HL-60 (cell line): ENCODE measurements around the gene PCDHA7.
"Not testable (repeated sequence)": the region's sequence is repeated elsewhere in the genome, so short reads cannot be mapped to it uniquely, and the experiment has no call there.

Experiments
- DNase-seq, 2 experiments: peaks; one replicate each; pipeline ENCODE4 v3.0.0-alpha.2; 2010 to 2020; ENCODE audit warnings: low read depth in 1 of 2, low spot score in 1 of 2
- H3K27ac ChIP-seq: fragments of 250-450 bp; sonication (Bioruptor Pico); replicated peaks from 2 replicates; pipeline ENCODE4 v1.5.1; 2020; ENCODE audit warnings: mild to moderate bottlenecking, moderate library complexity
- H3K27me3 ChIP-seq: fragments of 250-450 bp; sonication (Bioruptor Pico); 2 replicates; pipeline ENCODE4 v1.5.1; 2021; ENCODE audit warnings: mild to moderate bottlenecking, moderate library complexity; ENCODE audit not compliant: insufficient read depth, poor library complexity, severe bottlenecking
- H3K4me3 ChIP-seq: replicated peaks from 2 replicates; pipeline ENCODE4 v1.5.1; 2011; ENCODE audit warnings: mild to moderate bottlenecking, control low read depth, low read length; ENCODE audit not compliant: insufficient read depth
- GABPA ChIP-seq: IDR thresholded peaks from 2 replicates; pipeline ENCODE4 v1.6.1; 2012; ENCODE audit warnings: low read depth
- POLR2AphosphoS5 ChIP-seq: IDR thresholded peaks from 2 replicates; pipeline ENCODE4 v1.6.1; 2012; ENCODE audit warnings: low read depth
- SPI1 ChIP-seq: IDR thresholded peaks from 2 replicates; pipeline ENCODE4 v1.6.1; 2012; ENCODE audit warnings: low read depth, mild to moderate bottlenecking, borderline replicate concordance
- TF ChIP-seq, protein P1 (sequence below): IDR thresholded peaks from one replicate; pipeline ENCODE4 v1.5.1; 2011; ENCODE audit warnings: low read length, control low read depth, inconsistent platforms; ENCODE audit not compliant: insufficient read depth
- TF ChIP-seq, protein P2 (sequence below): IDR thresholded peaks from 2 replicates; pipeline ENCODE4 v1.6.1; 2012; ENCODE audit warnings: low read depth; ENCODE audit not compliant: insufficient replicate concordance

The PCDHA7 gene

DNA sequence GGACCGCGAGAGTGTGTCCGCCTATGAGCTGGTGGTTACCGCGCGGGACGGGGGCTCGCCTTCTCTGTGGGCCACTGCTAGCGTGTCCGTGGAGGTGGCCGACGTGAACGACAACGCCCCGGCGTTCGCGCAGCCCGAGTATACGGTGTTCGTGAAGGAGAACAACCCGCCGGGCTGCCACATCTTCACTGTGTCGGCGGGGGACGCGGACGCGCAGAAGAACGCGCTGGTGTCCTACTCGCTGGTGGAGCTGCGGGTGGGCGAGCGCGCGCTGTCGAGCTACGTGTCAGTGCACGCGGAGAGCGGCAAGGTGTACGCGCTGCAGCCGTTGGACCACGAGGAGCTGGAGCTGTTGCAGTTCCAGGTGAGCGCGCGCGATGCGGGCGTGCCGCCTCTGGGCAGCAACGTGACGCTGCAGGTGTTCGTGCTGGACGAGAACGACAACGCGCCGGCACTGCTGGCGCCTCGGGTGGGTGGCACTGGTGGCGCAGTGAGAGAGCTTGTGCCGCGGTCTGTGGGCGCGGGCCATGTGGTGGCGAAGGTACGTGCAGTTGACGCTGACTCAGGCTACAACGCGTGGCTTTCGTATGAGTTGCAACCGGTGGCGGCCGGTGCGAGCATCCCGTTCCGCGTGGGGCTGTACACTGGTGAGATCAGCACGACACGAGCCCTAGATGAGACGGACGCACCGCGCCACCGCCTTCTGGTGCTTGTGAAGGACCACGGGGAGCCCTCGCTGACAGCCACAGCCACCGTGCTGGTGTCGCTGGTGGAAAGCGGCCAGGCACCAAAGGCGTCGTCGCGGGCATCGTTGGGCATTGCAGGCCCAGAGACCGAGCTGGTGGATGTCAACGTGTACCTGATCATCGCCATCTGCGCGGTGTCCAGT, 1.8 kb downstream of the PCDHA7 start:
- Histone ChIP-seq H3K4me3 (no peak overlapping the region), H3K27me3 (no peaks in the 10 kb centered on the region), H3K27ac (no peak overlapping the region)
- TF ChIP-seq GABPA (no peak), SPI1 (no peak), POLR2AphosphoS5 (no peak)
- TF ChIP-seq, protein P1, sequence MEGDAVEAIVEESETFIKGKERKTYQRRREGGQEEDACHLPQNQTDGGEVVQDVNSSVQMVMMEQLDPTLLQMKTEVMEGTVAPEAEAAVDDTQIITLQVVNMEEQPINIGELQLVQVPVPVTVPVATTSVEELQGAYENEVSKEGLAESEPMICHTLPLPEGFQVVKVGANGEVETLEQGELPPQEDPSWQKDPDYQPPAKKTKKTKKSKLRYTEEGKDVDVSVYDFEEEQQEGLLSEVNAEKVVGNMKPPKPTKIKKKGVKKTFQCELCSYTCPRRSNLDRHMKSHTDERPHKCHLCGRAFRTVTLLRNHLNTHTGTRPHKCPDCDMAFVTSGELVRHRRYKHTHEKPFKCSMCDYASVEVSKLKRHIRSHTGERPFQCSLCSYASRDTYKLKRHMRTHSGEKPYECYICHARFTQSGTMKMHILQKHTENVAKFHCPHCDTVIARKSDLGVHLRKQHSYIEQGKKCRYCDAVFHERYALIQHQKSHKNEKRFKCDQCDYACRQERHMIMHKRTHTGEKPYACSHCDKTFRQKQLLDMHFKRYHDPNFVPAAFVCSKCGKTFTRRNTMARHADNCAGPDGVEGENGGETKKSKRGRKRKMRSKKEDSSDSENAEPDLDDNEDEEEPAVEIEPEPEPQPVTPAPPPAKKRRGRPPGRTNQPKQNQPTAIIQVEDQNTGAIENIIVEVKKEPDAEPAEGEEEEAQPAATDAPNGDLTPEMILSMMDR: no peak
- DNase-seq: no peak

DNA sequence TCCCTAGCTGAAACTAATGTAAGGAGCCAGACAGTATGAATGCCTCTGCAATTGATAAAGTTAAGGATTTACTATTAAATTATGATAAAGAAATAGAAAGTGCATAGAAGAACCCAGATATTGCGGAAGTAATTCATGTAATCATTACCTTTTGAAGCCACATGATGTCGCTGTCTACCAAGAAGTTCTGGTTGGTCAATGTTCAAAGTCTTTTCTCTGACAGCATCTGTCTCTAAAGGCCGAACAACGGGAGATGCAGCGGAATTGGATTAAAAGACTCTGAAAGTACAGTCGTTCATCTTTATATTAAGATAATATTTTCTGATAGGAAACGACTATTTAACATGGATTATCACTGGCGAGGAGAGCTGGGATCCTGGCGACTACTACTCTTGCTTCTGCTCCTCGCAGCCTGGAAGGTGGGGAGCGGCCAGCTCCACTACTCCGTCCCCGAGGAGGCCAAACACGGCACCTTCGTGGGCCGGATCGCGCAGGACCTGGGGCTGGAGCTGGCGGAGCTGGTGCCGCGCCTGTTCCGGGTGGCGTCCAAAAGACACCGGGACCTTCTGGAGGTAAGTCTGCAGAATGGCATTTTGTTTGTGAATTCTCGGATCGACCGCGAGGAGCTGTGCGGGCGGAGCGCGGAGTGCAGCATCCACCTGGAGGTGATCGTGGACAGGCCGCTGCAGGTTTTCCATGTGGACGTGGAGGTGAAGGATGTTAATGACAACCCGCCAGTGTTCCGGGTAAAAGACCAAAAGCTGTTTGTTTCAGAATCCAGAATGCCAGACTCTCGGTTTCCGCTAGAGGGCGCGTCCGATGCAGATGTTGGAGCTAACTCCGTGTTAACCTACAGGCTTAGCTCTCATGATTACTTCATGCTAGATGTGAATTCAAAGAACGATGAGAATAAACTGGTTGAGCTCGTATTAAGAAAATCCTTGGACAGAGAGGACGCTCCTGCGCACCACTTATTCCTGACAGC, 7.2 kb downstream of the PCDHA7 start, which contains the start of gene PCDHA8:
Gene PCDHA8, plus strand, starts transcription at position 210 of the 985 bp plus-strand sequence. Its CDS starts 135 bp downstream, at position 345.
- Histone ChIP-seq H3K27ac (no peak within 1 kb of the TSS), H3K27me3 (no peaks in the 10 kb centered on the region), H3K4me3 (no peak within 1 kb of the TSS)
- no peak for TF ChIP-seq GABPA
- no peak for TF ChIP-seq POLR2AphosphoS5
- TF ChIP-seq SPI1: no peak
- TF ChIP-seq, protein P1: no peak
- TF ChIP-seq, protein P2, sequence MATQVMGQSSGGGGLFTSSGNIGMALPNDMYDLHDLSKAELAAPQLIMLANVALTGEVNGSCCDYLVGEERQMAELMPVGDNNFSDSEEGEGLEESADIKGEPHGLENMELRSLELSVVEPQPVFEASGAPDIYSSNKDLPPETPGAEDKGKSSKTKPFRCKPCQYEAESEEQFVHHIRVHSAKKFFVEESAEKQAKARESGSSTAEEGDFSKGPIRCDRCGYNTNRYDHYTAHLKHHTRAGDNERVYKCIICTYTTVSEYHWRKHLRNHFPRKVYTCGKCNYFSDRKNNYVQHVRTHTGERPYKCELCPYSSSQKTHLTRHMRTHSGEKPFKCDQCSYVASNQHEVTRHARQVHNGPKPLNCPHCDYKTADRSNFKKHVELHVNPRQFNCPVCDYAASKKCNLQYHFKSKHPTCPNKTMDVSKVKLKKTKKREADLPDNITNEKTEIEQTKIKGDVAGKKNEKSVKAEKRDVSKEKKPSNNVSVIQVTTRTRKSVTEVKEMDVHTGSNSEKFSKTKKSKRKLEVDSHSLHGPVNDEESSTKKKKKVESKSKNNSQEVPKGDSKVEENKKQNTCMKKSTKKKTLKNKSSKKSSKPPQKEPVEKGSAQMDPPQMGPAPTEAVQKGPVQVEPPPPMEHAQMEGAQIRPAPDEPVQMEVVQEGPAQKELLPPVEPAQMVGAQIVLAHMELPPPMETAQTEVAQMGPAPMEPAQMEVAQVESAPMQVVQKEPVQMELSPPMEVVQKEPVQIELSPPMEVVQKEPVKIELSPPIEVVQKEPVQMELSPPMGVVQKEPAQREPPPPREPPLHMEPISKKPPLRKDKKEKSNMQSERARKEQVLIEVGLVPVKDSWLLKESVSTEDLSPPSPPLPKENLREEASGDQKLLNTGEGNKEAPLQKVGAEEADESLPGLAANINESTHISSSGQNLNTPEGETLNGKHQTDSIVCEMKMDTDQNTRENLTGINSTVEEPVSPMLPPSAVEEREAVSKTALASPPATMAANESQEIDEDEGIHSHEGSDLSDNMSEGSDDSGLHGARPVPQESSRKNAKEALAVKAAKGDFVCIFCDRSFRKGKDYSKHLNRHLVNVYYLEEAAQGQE: no peak
- no peak for DNase-seq

DNA sequence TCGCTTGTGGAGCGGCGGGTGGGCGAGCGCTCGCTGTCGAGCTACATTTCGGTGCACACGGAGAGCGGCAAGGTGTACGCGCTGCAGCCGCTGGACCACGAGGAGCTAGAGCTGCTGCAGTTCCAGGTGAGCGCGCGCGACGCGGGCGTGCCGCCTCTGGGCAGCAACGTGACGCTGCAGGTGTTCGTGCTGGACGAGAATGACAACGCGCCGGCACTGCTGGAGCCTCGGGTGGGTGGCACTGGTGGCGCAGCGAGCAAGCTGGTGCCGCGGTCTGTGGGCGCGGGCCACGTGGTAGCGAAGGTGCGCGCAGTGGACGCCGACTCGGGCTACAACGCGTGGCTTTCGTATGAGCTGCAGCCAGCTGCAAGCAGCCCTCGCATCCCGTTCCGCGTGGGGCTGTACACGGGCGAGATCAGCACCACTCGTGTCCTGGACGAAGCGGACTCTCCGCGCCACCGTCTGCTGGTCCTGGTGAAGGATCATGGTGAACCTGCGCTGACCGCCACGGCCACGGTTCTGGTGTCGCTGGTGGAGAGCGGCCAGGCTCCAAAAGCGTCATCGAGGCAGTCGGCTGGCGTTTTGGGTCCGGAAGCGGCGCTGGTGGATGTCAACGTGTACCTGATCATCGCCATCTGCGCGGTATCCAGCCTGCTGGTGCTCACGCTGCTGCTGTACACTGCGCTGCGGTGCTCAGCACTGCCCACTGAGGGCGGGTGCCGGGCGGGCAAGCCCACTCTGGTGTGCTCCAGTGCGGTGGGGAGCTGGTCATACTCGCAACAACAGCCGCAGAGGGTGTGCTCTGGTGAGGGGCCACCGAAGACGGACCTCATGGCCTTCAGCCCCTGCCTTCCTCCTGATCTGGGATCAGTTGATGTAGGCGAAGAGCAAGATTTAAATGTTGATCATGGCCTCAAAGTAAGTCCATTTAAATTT, 9.0 kb downstream of the PCDHA7 start:
- Histone ChIP-seq H3K27me3 (no peaks in the 10 kb centered on the region), H3K4me3 (no peak overlapping the region), H3K27ac (no peak overlapping the region)
- DNase-seq: no peak
- TF ChIP-seq GABPA: no peak
- TF ChIP-seq, protein P2: no peak

DNA sequence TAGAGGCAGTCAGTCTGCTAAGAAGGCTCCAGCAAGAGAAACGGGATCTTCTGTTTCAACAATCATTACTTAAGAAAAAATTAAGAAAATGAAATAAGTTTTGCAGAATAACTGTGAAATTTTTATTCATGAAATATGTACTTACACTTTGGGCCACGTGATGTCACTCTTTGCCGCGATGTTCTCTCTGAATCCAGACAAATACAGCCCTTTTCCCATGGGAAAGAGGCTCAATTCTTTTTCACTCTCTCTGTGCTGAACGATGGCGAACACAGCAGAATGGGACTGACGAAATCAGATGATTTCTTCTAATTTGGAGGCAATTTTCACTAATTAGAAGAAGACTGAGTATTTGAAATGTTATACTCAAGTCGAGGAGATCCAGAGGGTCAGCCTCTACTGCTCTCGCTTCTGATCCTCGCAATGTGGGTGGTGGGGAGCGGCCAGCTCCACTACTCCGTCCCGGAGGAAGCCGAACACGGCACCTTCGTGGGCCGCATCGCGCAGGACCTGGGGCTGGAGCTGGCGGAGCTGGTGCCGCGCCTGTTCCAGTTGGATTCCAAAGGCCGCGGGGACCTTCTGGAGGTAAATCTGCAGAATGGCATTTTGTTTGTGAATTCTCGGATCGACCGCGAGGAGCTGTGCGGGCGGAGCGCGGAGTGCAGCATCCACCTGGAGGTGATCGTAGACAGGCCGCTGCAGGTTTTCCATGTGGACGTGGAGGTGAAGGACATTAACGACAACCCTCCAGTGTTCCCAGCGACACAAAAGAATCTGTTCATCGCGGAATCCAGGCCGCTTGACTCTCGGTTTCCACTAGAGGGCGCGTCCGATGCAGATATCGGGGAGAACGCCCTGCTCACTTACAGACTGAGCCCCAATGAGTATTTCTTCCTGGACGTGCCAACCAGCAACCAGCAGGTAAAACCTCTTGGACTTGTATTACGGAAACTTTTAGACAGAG, 14.4 kb downstream of the PCDHA7 start, which contains the start of gene PCDHA9:
Gene PCDHA9, plus strand, starts transcription at position 244 of the 964 bp plus-strand sequence. Its CDS starts 114 bp downstream, at position 358.
- not testable (repeated sequence) for DNase-seq, H3K4me3 ChIP-seq, H3K27ac ChIP-seq, H3K27me3 ChIP-seq

DNA sequence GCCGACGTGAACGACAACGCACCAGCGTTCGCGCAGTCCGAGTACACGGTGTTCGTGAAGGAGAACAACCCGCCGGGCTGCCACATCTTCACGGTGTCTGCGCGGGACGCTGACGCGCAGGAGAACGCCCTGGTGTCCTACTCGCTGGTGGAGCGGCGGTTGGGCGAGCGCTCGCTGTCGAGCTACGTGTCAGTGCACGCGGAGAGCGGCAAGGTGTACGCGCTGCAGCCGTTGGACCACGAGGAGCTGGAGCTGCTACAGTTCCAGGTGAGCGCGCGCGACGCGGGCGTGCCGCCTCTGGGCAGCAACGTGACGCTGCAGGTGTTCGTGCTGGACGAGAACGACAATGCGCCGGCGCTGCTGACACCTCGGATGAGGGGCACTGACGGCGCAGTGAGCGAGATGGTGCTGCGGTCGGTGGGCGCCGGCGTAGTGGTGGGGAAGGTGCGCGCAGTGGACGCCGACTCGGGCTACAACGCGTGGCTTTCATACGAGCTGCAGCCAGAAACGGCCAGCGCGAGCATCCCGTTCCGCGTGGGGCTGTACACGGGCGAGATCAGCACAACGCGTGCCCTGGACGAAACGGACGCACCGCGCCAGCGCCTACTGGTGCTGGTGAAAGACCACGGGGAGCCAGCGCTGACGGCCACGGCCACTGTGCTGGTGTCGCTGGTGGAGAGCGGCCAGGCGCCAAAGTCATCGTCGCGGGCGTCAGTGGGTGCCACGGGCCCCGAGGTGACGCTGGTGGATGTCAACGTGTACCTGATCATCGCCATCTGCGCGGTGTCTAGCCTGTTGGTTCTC, 16.0 kb downstream of the PCDHA7 start:
- not testable (repeated sequence) for H3K27ac ChIP-seq, H3K27me3 ChIP-seq, H3K4me3 ChIP-seq, DNase-seq
